IMR-90 (cell line): Measurements from ENCODE around the gene MTHFD2L. TPM values are rescaled to one million over a fixed set of nuclear protein-coding genes. Genes with fewer than 3 reads are reported as not detected.

Source experiments
- ATAC-seq: fragments of 200-7000 bp; cut with Tn5 transposase; 2 replicates; pipeline ENCODE4 v1.9.1; 2020; ENCODE audit warnings: low read depth, mild to moderate bottlenecking, moderate library complexity
- BruUV-seq: library from RNA; stranded (reverse); fragments of 400-500 nt; replicated peaks from 2 replicates; lab custom pipeline; 2021; lab: Mats Ljungman, UMichigan
- CTCF ChIA-PET: fragments of 300-600 bp; formaldehyde crosslinking; extraction: SDS; loops from one replicate; lab custom pipeline; 2021; ENCODE audit warnings: antibody characterized with exemption; lab: Yijun Ruan, JAX
- POLR2A ChIA-PET: fragments of 300-600 bp; sonication (Branson Sonifier 250); formaldehyde crosslinking; loops from one replicate; lab custom pipeline; 2022; ENCODE audit warnings: antibody characterized with exemption; ENCODE audit not compliant: unreplicated experiment; lab: Charles Lee
- DNase-seq: peaks from one replicate; pipeline ENCODE4 v3.0.0; 2013
- H2AFZ ChIP-seq: replicated peaks from 2 replicates; pipeline ENCODE3; 2013; ENCODE audit warnings: low read length, mild to moderate bottlenecking; ENCODE audit not compliant: poor library complexity
- H2AK5ac ChIP-seq: 2 replicates; pipeline ENCODE4 v1.6.1; 2013; ENCODE audit warnings: low read depth, low read length, inconsistent platforms
- H2AK9ac ChIP-seq: replicated peaks from 2 replicates; pipeline ENCODE3; 2013; ENCODE audit warnings: mild to moderate bottlenecking, low read depth, low read length, moderate library complexity; ENCODE audit not compliant: poor library complexity
- H2BK120ac ChIP-seq: 2 replicates; pipeline ENCODE4 v1.6.1; 2013; ENCODE audit warnings: low read depth, low read length, inconsistent platforms
- H2BK15ac ChIP-seq: 3 replicates; pipeline ENCODE4 v1.6.1; 2013; ENCODE audit warnings: low read depth, low read length, inconsistent platforms
- H2BK20ac ChIP-seq: 2 replicates; pipeline ENCODE4 v1.6.1; 2013; ENCODE audit warnings: low read depth, mild to moderate bottlenecking, inconsistent platforms, low read length, moderate library complexity
- H2BK5ac ChIP-seq: 2 replicates; pipeline ENCODE4 v1.6.1; 2013; ENCODE audit warnings: mild to moderate bottlenecking, low read depth, low read length, inconsistent platforms; ENCODE audit not compliant: poor library complexity, severe bottlenecking
- H3K14ac ChIP-seq: replicated peaks from 2 replicates; pipeline ENCODE4 v1.6.1; 2013; ENCODE audit warnings: low read depth, low read length, inconsistent platforms
- H3K18ac ChIP-seq: 2 replicates; pipeline ENCODE4 v1.6.1; 2013; ENCODE audit warnings: low read depth, low read length, control low read depth
- H3K23ac ChIP-seq: 2 replicates; pipeline ENCODE4 v1.6.1; 2013; ENCODE audit warnings: low read depth, low read length, inconsistent platforms
- H3K27ac ChIP-seq: 2 replicates; pipeline ENCODE4 v1.5.1; 2013; ENCODE audit warnings: mild to moderate bottlenecking, control low read depth, low read length; ENCODE audit not compliant: insufficient read depth
- H3K27me3 ChIP-seq: 2 replicates; pipeline ENCODE4 v1.6.1; 2013; ENCODE audit warnings: low read length; ENCODE audit not compliant: control insufficient read depth, insufficient read depth
- H3K36me3 ChIP-seq: 2 replicates; pipeline ENCODE4 v1.6.1; 2013; ENCODE audit warnings: low read length, mixed read lengths; ENCODE audit not compliant: control insufficient read depth, insufficient read depth
- H3K4ac ChIP-seq: 2 replicates; pipeline ENCODE4 v1.6.1; 2013; ENCODE audit warnings: low read depth, low read length, inconsistent platforms
- H3K4me1 ChIP-seq: 2 replicates; pipeline ENCODE4 v1.6.1; 2013; ENCODE audit warnings: low read length, mixed read lengths; ENCODE audit not compliant: control insufficient read depth, insufficient read depth
- H3K4me2 ChIP-seq: 2 replicates; pipeline ENCODE4 v1.6.1; 2013; ENCODE audit warnings: low read depth, mild to moderate bottlenecking, control low read depth, low read length, moderate library complexity
- H3K4me3 ChIP-seq: 2 replicates; pipeline ENCODE4 v1.5.1; 2013; ENCODE audit warnings: low read depth, mild to moderate bottlenecking, control low read depth, low read length, moderate library complexity; ENCODE audit not compliant: insufficient read depth
- H3K56ac ChIP-seq: 2 replicates; pipeline ENCODE4 v1.6.1; 2013; ENCODE audit warnings: low read length, inconsistent platforms; ENCODE audit not compliant: insufficient read depth; ENCODE audit errors: extremely low read depth
- H3K79me1 ChIP-seq, 2 experiments: 2 replicates each; pipeline ENCODE4 v1.6.1; 2013; ENCODE audit warnings: low read length in 2 of 2, inconsistent platforms in 1 of 2, low read depth in 1 of 2
- H3K9ac ChIP-seq: 2 replicates; pipeline ENCODE4 v1.6.1; 2013; ENCODE audit warnings: low read depth, low read length, control low read depth
- H3K9me1 ChIP-seq: 2 replicates; pipeline ENCODE4 v1.6.1; 2013; ENCODE audit warnings: low read length, inconsistent platforms; ENCODE audit not compliant: insufficient read depth
- H3K9me3 ChIP-seq: 2 replicates; pipeline ENCODE4 v1.6.1; 2013; ENCODE audit warnings: low read length; ENCODE audit not compliant: control insufficient read depth, insufficient read depth
- H4K20me1 ChIP-seq: 2 replicates; pipeline ENCODE4 v1.6.1; 2013; ENCODE audit warnings: low read length, inconsistent platforms; ENCODE audit not compliant: insufficient read depth
- H4K5ac ChIP-seq: 2 replicates; pipeline ENCODE4 v1.6.1; 2013; ENCODE audit warnings: mild to moderate bottlenecking, low read depth, low read length, control low read depth
- H4K8ac ChIP-seq, 2 experiments: 2 replicates each; pipeline ENCODE4 v1.6.1; 2013; ENCODE audit warnings: low read depth in 2 of 2, low read length in 2 of 2, control low read depth in 1 of 2, inconsistent platforms in 1 of 2
- H4K91ac ChIP-seq: 2 replicates; pipeline ENCODE4 v1.6.1; 2013; ENCODE audit warnings: low read depth, low read length, inconsistent platforms; ENCODE audit not compliant: insufficient read depth
- BHLHE40 ChIP-seq: fragments of 150-350 bp; IDR thresholded peaks from 2 replicates; pipeline ENCODE4 v1.6.1; 2016; ENCODE audit warnings: mild to moderate bottlenecking, low read depth, low read length
- CEBPB ChIP-seq: IDR thresholded peaks from 2 replicates; pipeline ENCODE4 v1.6.1; 2012; ENCODE audit warnings: low read depth, low read length, improper control_type of control experiment
- CTCF ChIP-seq: conservative IDR thresholded peaks from 2 replicates; pipeline ENCODE4 v1.5.1; 2012; ENCODE audit warnings: mild to moderate bottlenecking, low read depth, low read length, improper control_type of control experiment
- MAFK ChIP-seq: IDR thresholded peaks from 2 replicates; pipeline ENCODE4 v1.6.1; 2012; ENCODE audit warnings: low read depth, low read length, improper control_type of control experiment
- MAZ ChIP-seq: IDR thresholded peaks from 2 replicates; pipeline ENCODE4 v1.6.1; 2012; ENCODE audit warnings: low read depth, mild to moderate bottlenecking, low read length, improper control_type of control experiment, moderate library complexity, borderline replicate concordance
- MXI1 ChIP-seq: IDR thresholded peaks from 2 replicates; pipeline ENCODE4 v1.6.1; 2012; ENCODE audit warnings: low read depth, mild to moderate bottlenecking, low read length, moderate library complexity, borderline replicate concordance
- POLR2A ChIP-seq: IDR thresholded peaks from 2 replicates; pipeline ENCODE4 v1.6.1; 2012; ENCODE audit warnings: mild to moderate bottlenecking, low read depth, low read length
- RAD21 ChIP-seq: IDR thresholded peaks from 2 replicates; pipeline ENCODE4 v1.6.1; 2012; ENCODE audit warnings: low read length, improper control_type of control experiment
- RCOR1 ChIP-seq: IDR thresholded peaks from 2 replicates; pipeline ENCODE4 v1.6.1; 2012; ENCODE audit warnings: mild to moderate bottlenecking, low read length, improper control_type of control experiment; ENCODE audit not compliant: insufficient replicate concordance
- RFX5 ChIP-seq: IDR thresholded peaks from 2 replicates; pipeline ENCODE4 v1.8.0; 2012; ENCODE audit warnings: low read depth, mild to moderate bottlenecking, low read length, moderate library complexity
- SMC3 ChIP-seq: fragments of 150-350 bp; IDR thresholded peaks from 2 replicates; pipeline ENCODE4 v1.6.1; 2016; ENCODE audit warnings: low read depth, mild to moderate bottlenecking, antibody characterized with exemption, low read length, moderate library complexity
- WGBS, 2 experiments: methylation state at CpG; one replicate each; pipeline versions ENCODE4 v1.1.5 to v1.1.7; 2013; ENCODE audit warnings: missing lambda C conversion rate in 2 of 2; ENCODE audit not compliant: insufficient read length in 1 of 2; ENCODE audit errors: extremely low coverage in 2 of 2; 5-methylcytosine and 5-hydroxymethylcytosine counted together
- dilution Hi-C: fragments of 300-500 bp; cut with HindIII; formaldehyde crosslinking; loops from one replicate; pipeline ENCODE4 v1.14.3; 2018; ENCODE audit warnings: low sequenced_read_pairs; ENCODE audit not compliant: unreplicated experiment
- in situ Hi-C: fragments of 300-500 bp; cut with MboI; formaldehyde crosslinking; loops from 3 replicates; pipeline ENCODE4 v1.14.3; 2019; ENCODE audit warnings: low sequenced_read_pairs, inconsistent platforms, mixed read lengths
- intact Hi-C: fragments of 100-400 bp; cut with micrococcal nuclease; formaldehyde crosslinking; loops from 2 replicates; pipeline ENCODE4 v1.10.0; 2022
- polyA plus RNA-seq, 3 experiments: library from polyadenylated mRNA; depleted of rRNA; stranded (reverse); fragments of >200 nt; gene quantifications; 2 replicates each; pipeline ENCODE4 v1.2.3, GENCODE V29; 2012; ENCODE audit warnings: low replicate concordance in 1 of 3
- total RNA-seq: library from RNA; depleted of rRNA; stranded (reverse); fragments of >200 nt; gene quantifications from 2 replicates; pipeline ENCODE4 v1.2.3, GENCODE V29; 2012
- TF ChIP-seq, protein P1 (sequence below): fragments of 150-350 bp; IDR thresholded peaks from 2 replicates; pipeline ENCODE4 v1.6.1; 2017; ENCODE audit warnings: mild to moderate bottlenecking, antibody characterized with exemption, low read length, low read depth

The MTHFD2L gene
- total and polyA plus RNA-seq, 2 of the 4 experiments (the other 2 are of a cell fraction): 2.8 to 4.3 TPM

DNA sequence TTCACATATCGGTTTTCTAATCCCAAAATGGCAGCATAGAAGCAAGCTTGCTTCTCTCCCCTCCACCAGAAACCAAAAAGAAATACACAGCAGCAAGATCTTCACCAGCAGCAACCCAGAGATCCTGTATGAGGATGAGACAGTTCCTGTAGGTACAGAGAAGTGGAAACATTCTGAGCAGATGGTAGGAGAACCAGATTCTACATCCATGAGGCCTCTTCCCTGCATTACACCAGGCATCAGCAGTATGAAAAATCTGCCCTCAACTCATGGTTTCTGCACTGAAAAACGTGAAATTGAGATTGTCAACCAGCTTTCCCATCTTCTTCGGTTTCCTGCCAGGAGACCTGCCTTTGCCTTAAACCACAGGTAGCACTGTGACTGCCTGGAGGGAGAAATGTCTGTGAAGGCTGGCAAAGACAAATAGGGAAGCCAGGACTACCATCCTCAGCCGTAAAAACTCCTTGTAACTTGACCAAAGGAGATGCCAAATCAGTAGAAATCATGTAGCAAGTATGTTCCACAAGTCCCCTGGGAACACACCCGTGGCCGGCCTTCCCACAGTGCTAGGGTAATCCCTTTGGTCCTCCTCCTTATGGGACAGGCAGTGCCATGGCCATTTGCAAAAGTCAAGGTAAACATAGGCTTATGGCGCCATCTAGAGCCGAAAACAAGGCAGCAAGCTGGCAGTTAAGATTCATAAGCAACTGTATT, 24.0 kb upstream of the MTHFD2L start:
- ChIA-PET CTCF (interaction anchor here (0.6 to 2.3 kb wide), 16 partner anchors 9 to 793 kb away, joined by 3 to 12 read pairs (median 4); partner anchors contain the start of gene CXCL2), POLR2A (no interaction called here)
- H3K9me3 ChIP-seq: peaks cover 2% of the 10 kb centered on the region; the same call in 1 of the 2 replicates
- H4K8ac ChIP-seq: no peak overlapping the region
- H3K56ac ChIP-seq: no peak overlapping the region
- in situ Hi-C loops (loop anchor here (5.0 to 10.0 kb wide), 2 partner anchors 477 to 539 kb away; no protein-coding TSS in a partner anchor), dilution Hi-C loops (no loop called here), intact Hi-C loops (loop anchor here (1.0 to 10.0 kb wide), 9 partner anchors 95 to 822 kb away; partner anchors contain the start of genes CXCL1 and CXCL3)
- H3K4me3 ChIP-seq: no peak overlapping the region
- H2BK20ac ChIP-seq: no peak overlapping the region
- H2BK15ac ChIP-seq: peak overlapping the region; percentile 1; the same call in 2 of the 3 replicates
- H3K4ac ChIP-seq: no peak overlapping the region
- H3K9ac ChIP-seq: no peak overlapping the region
- no peak overlapping the region for H3K18ac ChIP-seq
- peak; percentile 99 for ATAC-seq
- TF ChIP-seq SMC3 (peak; percentile 98), POLR2A (peak; percentile 65), BHLHE40 (no peak), CTCF (peak; percentile 94), MAFK (no peak), MXI1 (no peak), MAZ (no peak), RAD21 (peak; percentile 97), CEBPB (no peak), RFX5 (no peak), RCOR1 (no peak)
- TF ChIP-seq, protein P1, sequence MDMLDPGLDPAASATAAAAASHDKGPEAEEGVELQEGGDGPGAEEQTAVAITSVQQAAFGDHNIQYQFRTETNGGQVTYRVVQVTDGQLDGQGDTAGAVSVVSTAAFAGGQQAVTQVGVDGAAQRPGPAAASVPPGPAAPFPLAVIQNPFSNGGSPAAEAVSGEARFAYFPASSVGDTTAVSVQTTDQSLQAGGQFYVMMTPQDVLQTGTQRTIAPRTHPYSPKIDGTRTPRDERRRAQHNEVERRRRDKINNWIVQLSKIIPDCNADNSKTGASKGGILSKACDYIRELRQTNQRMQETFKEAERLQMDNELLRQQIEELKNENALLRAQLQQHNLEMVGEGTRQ: no peak
- no peaks in the 10 kb centered on the region for H3K79me1 ChIP-seq
- no peak overlapping the region for H2BK120ac ChIP-seq
- H4K20me1 ChIP-seq: no peaks in the 10 kb centered on the region
- no TSS peak for BruUV-seq
- H2BK5ac ChIP-seq: no peak overlapping the region
- H4K91ac ChIP-seq: no peak overlapping the region
- H2AFZ ChIP-seq: peak overlapping the region; percentile 48
- H3K27me3 ChIP-seq: no peaks in the 10 kb centered on the region; the same call in 1 of the 2 replicates
- H3K4me1 ChIP-seq: no peaks in the 10 kb centered on the region
- 0 out of 2 replicates have a peak overlapping the region, but pooled peaks have one; percentile 7 for H2AK5ac ChIP-seq
- no peaks in the 10 kb centered on the region for H3K36me3 ChIP-seq
- H3K23ac ChIP-seq: no peak overlapping the region
- 60% methylated on average over 1 of the region's 8 CpGs; no CpG with 5 or more reads in 1 of the 2 experiments for WGBS, 2 experiments
- no peak overlapping the region for H2AK9ac ChIP-seq
- H3K27ac ChIP-seq: no peak overlapping the region
- H3K4me2 ChIP-seq: no peak overlapping the region
- no peaks in the 10 kb centered on the region for H3K9me1 ChIP-seq
- no peak overlapping the region for H4K5ac ChIP-seq
- H3K14ac ChIP-seq: no peak overlapping the region
- peak; percentile 86 for DNase-seq
